MCF 10A (cell line): ENCODE results near the gene CASP4. TPM values are rescaled to one million over a fixed set of nuclear protein-coding genes. Genes with fewer than 3 reads are reported as not detected.

Experiments used
- BruUV-seq: library from RNA; stranded (reverse); fragments of 400-500 nt; replicated peaks from 2 replicates; lab custom pipeline; 2021; lab: Mats Ljungman, UMichigan
- CTCF ChIA-PET: fragments of 300-600 bp; sonication (Branson Sonifier 250); formaldehyde crosslinking; extraction: SDS; loops from one replicate; lab custom pipeline; 2021; ENCODE audit warnings: antibody characterized with exemption, inconsistent platforms; lab: Yijun Ruan, JAX
- POLR2A ChIA-PET: fragments of 300-600, 350-650 bp; sonication (Branson Sonifier 250); formaldehyde crosslinking; extraction: SDS; loops from one replicate; lab custom pipeline; 2020; ENCODE audit warnings: antibody characterized with exemption, inconsistent platforms; lab: Yijun Ruan, JAX
- DNase-seq: peaks from one replicate; pipeline ENCODE4 v3.0.0-alpha.2; 2018; ENCODE audit not compliant: unreplicated experiment
- H3K27ac Mint-ChIP-seq: one replicate; pipeline ENCODE4 v1.8.0; 2022; ENCODE audit warnings: mild to moderate bottlenecking, low read depth, mixed read lengths; ENCODE audit not compliant: unreplicated experiment
- H3K27me3 Mint-ChIP-seq: one replicate; pipeline ENCODE4 v1.8.0; 2022; ENCODE audit warnings: mixed read lengths; ENCODE audit not compliant: insufficient read depth, unreplicated experiment
- H3K36me3 Mint-ChIP-seq: one replicate; pipeline ENCODE4 v1.8.0; 2022; ENCODE audit warnings: mild to moderate bottlenecking, moderate library complexity, mixed read lengths; ENCODE audit not compliant: insufficient read depth, unreplicated experiment
- H3K4me1 Mint-ChIP-seq: one replicate; pipeline ENCODE4 v1.8.0; 2022; ENCODE audit warnings: mixed read lengths; ENCODE audit not compliant: insufficient read depth, unreplicated experiment
- H3K4me3 Mint-ChIP-seq: one replicate; pipeline ENCODE4 v1.8.0; 2022; ENCODE audit warnings: mild to moderate bottlenecking, moderate library complexity, mixed read lengths; ENCODE audit not compliant: unreplicated experiment
- H3K9me3 Mint-ChIP-seq: one replicate; pipeline ENCODE4 v1.8.0; 2022; ENCODE audit warnings: mixed read lengths; ENCODE audit not compliant: unreplicated experiment
- CTCF ChIP-seq: fragments of 200-600 bp; IDR thresholded peaks from one replicate; pipeline ENCODE4 v1.8.0; 2022; ENCODE audit warnings: antibody characterized with exemption, mild to moderate bottlenecking; ENCODE audit not compliant: unreplicated experiment
- intact Hi-C: fragments of 100-400 bp; cut with micrococcal nuclease; formaldehyde crosslinking; loops from 2 replicates; pipeline ENCODE4 v1.14.1; 2022
- total RNA-seq: library from RNA; stranded (reverse); gene quantifications from 2 replicates; pipeline ENCODE4 v1.2.3, GENCODE V29; 2022

The CASP4 gene
- total RNA-seq, 1 experiment from 2014 or later = 93.6 TPM

DNA sequence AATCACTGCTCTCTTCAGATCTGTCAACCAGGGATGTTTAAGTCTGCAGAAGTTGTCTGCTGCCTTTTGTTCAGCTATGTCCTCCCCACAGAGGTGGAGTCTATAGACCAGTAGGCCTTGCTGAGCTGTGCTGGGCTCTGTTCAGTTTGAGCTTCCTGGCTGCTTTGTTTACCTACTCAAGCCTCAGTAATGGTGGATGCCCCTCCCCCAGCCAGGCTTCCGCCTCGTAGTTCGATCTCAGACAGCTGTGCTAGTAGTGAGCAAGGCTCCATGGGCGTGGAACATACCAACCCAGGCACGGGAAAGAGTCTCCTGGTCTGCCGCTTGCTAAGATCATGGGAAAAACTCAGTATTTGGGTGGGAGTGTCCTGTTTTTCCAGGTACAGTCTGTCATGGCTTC is 42.5 kb downstream of the CASP4 start:
- H3K36me3 Mint-ChIP-seq = no peaks in the 10 kb centered on the region
- no peaks in the 10 kb centered on the region for H3K4me1 Mint-ChIP-seq
- intact Hi-C loops = no loop called here
- no peak overlapping the region for H3K27ac Mint-ChIP-seq
- H3K9me3 Mint-ChIP-seq = peaks cover 37% of the 10 kb centered on the region
- no peaks in the 10 kb centered on the region for H3K27me3 Mint-ChIP-seq
- DNase-seq = no peak
- ChIA-PET CTCF (interaction anchor here (1.1 to 1.5 kb wide), 2 partner anchors 20 to 936 kb away, joined by 4 read pairs; no protein-coding TSS in a partner anchor), POLR2A (no interaction called here)
- no TSS peak for BruUV-seq
- H3K4me3 Mint-ChIP-seq = no peak overlapping the region
- TF ChIP-seq CTCF = no peak

DNA sequence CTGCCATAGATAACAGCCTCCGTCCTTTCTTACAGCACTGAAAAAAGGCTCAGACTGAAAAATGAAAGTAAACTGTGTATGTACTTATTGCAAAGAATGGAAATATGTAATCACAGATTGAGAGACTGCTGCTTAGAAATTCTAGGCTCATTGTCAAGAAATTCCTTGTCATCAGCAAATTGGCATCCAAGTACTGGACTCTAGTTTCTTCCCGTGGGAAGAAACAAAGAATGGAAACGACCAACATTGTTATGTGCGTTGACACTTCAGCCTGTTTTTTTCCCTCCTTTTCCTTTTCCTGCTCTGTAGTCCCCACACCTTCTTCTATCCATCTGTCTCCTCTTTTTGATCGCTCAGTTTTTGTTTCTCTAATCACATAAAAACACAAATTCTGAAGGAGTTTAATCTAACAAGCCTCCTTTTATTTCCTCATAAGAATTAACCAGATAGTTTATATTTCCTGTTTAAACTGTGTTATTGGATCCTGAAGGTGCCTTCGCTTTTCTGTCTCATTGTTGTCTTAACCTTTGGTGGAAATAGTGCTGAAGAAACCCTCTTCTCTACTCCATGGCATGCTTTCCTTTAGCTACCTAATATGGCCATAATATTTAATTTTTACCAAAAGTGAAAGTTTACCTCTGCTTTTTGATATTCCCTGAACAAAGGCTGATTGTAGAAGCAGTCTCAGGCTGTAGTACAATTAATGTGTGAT is 50.1 kb downstream of the CASP4 start:
- ChIA-PET CTCF (interaction anchor here (0.6 kb wide), 1 partner anchor 271 kb away, joined by 3 read pairs; no protein-coding TSS in a partner anchor), POLR2A (interaction anchor here (1.0 to 1.4 kb wide), 2 partner anchors 10 to 32 kb away, joined by 3 to 4 read pairs; no protein-coding TSS in a partner anchor)
- BruUV-seq = no TSS peak
- DNase-seq = peak; percentile 62
- TF ChIP-seq CTCF = no peak
- intact Hi-C loops = no loop called here
- Mint-ChIP-seq H3K9me3 (peaks cover 6% of the 10 kb centered on the region), H3K36me3 (no peaks in the 10 kb centered on the region), H3K27me3 (no peaks in the 10 kb centered on the region), H3K27ac (peak overlapping the region; percentile 3), H3K4me1 (peaks cover 11% of the 10 kb centered on the region), H3K4me3 (peak overlapping the region; percentile 57)

DNA sequence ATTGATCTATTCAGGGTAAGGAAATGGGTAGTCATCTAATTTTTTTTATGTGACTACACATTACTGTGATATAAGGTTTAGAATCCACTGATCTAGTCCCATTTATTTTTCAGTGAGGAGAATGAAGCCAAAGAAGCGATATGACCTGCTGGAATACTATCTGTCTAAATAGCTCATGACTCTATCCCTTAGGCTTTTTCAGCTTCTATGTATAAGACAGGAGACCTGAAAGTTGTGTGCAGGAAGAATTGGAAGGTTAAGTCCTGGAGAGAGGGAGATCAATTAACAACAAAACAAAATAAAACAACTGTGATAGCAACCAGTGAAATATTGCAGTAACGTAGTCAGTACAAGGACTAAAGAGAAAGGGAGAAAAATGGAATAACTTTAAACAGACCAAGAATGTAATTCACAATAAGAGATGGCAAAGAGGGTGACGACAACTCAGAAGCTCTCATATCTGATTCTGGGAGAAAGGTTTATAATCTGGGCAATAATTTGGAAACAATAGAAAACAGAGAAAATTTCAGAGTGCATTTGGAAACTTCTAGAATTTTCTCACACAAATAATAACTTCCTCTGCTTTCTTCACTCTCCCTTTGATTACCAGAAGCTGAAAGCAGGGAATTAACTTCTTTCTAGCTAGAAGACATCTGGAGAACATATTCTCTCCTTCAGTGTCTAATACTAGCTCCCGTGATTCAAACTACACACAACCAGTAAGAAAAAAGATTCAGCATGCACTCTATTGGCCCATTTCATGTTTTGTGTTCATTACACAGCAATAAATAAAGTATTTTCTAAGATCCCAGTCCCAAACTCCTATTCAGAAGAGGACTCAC is 50.9 kb downstream of the CASP4 start:
- Mint-ChIP-seq H3K27me3 (no peaks in the 10 kb centered on the region), H3K9me3 (no peaks in the 10 kb centered on the region), H3K27ac (peak overlapping the region; percentile 3), H3K4me3 (peak overlapping the region; percentile 57), H3K36me3 (no peaks in the 10 kb centered on the region), H3K4me1 (peaks cover 11% of the 10 kb centered on the region)
- intact Hi-C loops = no loop called here
- CTCF ChIA-PET = interaction anchor here (0.9 kb wide), 1 partner anchor 28 kb away, joined by 5 read pairs; no protein-coding TSS in a partner anchor
- no peak for TF ChIP-seq CTCF
- no TSS peak for BruUV-seq
- POLR2A ChIA-PET = interaction anchor here (1.0 to 1.4 kb wide), 2 partner anchors 10 to 31 kb away, joined by 3 to 4 read pairs; no protein-coding TSS in a partner anchor
- DNase-seq = no peak

GRCh38 chr11:104916442-104916841 is 51.9 kb downstream of the CASP4 start:
- Mint-ChIP-seq H3K27me3 (no peaks in the 10 kb centered on the region), H3K36me3 (no peaks in the 10 kb centered on the region), H3K4me1 (peaks cover 11% of the 10 kb centered on the region), H3K27ac (no peak overlapping the region), H3K4me3 (no peak overlapping the region), H3K9me3 (no peaks in the 10 kb centered on the region)
- ChIA-PET POLR2A (interaction anchor here (0.6 to 1.0 kb wide), 2 partner anchors 947 to 1051 kb away, joined by 3 read pairs; no protein-coding TSS in a partner anchor), CTCF (interaction anchor here (0.9 kb wide), 1 partner anchor 29 kb away, joined by 5 read pairs; no protein-coding TSS in a partner anchor)
- intact Hi-C loops = no loop called here
- DNase-seq = no peak
- TF ChIP-seq CTCF = no peak
- no TSS peak for BruUV-seq
